ENCODE data around the gene ARL4C.

DNA sequence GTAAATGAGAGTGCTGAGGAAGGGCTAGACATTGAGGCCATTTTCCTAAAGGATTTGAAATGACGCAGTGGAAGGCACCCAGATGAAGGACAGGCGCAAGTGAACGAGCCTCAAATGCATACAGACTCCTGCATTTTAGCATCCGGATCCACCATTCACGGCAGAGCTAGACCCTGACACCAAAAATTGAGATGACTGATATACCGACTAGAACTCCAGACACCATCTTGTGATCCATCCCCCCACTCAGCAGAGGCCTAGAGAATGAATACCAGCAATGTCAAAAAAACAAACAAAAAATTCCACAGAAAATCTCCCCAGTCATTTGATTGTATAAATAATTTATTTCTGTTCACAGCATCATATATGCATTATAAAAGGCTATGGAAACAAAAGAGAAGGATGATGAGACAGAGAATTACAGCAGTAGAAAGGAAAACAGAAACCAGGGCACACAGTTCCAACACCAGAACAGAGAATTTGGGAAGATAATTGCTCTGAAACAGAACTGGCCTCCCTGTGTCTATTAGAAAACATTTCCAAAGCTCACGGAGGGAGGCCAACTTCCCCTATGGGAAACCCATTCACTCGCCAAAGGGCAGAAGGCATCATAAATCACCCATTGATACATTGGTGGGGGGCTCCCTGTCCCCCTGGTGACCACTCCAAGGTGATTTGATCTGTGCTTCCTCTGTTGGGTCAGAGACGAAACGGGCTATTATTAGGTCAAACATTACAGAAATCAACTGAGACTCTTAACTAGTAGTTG is 4.0 kb downstream of the ARL4C start:
- TF ChIP-seq, protein P1, sequence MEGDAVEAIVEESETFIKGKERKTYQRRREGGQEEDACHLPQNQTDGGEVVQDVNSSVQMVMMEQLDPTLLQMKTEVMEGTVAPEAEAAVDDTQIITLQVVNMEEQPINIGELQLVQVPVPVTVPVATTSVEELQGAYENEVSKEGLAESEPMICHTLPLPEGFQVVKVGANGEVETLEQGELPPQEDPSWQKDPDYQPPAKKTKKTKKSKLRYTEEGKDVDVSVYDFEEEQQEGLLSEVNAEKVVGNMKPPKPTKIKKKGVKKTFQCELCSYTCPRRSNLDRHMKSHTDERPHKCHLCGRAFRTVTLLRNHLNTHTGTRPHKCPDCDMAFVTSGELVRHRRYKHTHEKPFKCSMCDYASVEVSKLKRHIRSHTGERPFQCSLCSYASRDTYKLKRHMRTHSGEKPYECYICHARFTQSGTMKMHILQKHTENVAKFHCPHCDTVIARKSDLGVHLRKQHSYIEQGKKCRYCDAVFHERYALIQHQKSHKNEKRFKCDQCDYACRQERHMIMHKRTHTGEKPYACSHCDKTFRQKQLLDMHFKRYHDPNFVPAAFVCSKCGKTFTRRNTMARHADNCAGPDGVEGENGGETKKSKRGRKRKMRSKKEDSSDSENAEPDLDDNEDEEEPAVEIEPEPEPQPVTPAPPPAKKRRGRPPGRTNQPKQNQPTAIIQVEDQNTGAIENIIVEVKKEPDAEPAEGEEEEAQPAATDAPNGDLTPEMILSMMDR (IDR thresholded peaks at IDR 0.05), result no peak
- TF ChIP-seq EP300 (IDR thresholded peaks at IDR 0.05), result no peak
- TF ChIP-seq POLR2A (IDR thresholded peaks at IDR 0.05), result no peak

Measured in ovary (tissue), 3 donors.